T47D (cell line): ENCODE results near the gene VASH2.
A peak's percentile ranks its signal among the peaks of the same experiment; 100 is the strongest.

Experiments used
- DNase-seq, 2 experiments: peaks; one replicate each; pipeline versions ENCODE4 v3.0.0 to v3.0.0-alpha.2; 2011 to 2012; ENCODE audit warnings: low read depth in 1 of 2, low spot score in 1 of 2
- JUND ChIP-seq: IDR thresholded peaks from 2 replicates; pipeline ENCODE4 v1.6.1; 2012; ENCODE audit warnings: low read depth
- in situ Hi-C: cut with HindIII; loops from 2 replicates; pipeline ENCODE4 v1.10.0; 2016; ENCODE audit warnings: low sequenced_read_pairs, low pct_unique_long_range_greater_than_20kb

VASH2 gene

GRCh38 chr1:212938846-212939245 is 11.5 kb upstream of the VASH2 start:
- DNase-seq: no peak
- in situ Hi-C loops: no loop called here

GRCh38 chr1:212941452-212941851 is 8.9 kb upstream of the VASH2 start:
- DNase-seq: no peak
- in situ Hi-C loops: no loop called here
- no peak for TF ChIP-seq JUND

More at GRCh38 chr1:212938846-212939245, 11.5 kb upstream of the VASH2 start:
- TF ChIP-seq JUND: no peak

GRCh38 chr1:212942679-212943392 is 7.5 kb upstream of the VASH2 start:
- DNase-seq: no peak
- in situ Hi-C loops: no loop called here
- TF ChIP-seq JUND: no peak

- in situ Hi-C loops: no loop called here
- no peak for TF ChIP-seq JUND
- DNase-seq: no peak
Measured at GRCh38 chr1:212943393-212943710, 7.0 kb upstream of the VASH2 start.

- TF ChIP-seq JUND: no peak
- DNase-seq: no peak
- in situ Hi-C loops: no loop called here
Measured at GRCh38 chr1:212944229-212944901, 6.0 kb upstream of the VASH2 start.

- TF ChIP-seq JUND: no peak
- in situ Hi-C loops: no loop called here
- no peak for DNase-seq
Measured at GRCh38 chr1:212945056-212945455, 5.3 kb upstream of the VASH2 start.

- in situ Hi-C loops: no loop called here
- TF ChIP-seq JUND: no peak
- peak in 1 of 2 experiments; percentile 77 for DNase-seq
Measured at GRCh38 chr1:212945463-212946160, 4.7 kb upstream of the VASH2 start.

GRCh38 chr1:212946872-212947271 is 3.5 kb upstream of the VASH2 start:
- no peak for TF ChIP-seq JUND
- no peak for DNase-seq
- in situ Hi-C loops: no loop called here

GRCh38 chr1:212949771-212950170 is 570 bp upstream of the VASH2 start:
- in situ Hi-C loops: no loop called here
- no peak for DNase-seq
- TF ChIP-seq JUND: no peak

- in situ Hi-C loops: no loop called here
Measured at GRCh38 chr1:212951126-212951946, 995 bp downstream of the VASH2 start.

GRCh38 chr1:212951947-212952640 is 1.8 kb downstream of the VASH2 start:
- no peak for TF ChIP-seq JUND
- in situ Hi-C loops: no loop called here
- DNase-seq: no peak

More at GRCh38 chr1:212951126-212951946, 995 bp downstream of the VASH2 start:
- no peak for DNase-seq
- TF ChIP-seq JUND: no peak

GRCh38 chr1:212952641-212952976 is 2.3 kb downstream of the VASH2 start:
- no peak for TF ChIP-seq JUND
- DNase-seq: no peak
- in situ Hi-C loops: no loop called here
